ENCODE data around the gene FLACC1.

The FLACC1 gene

DNA sequence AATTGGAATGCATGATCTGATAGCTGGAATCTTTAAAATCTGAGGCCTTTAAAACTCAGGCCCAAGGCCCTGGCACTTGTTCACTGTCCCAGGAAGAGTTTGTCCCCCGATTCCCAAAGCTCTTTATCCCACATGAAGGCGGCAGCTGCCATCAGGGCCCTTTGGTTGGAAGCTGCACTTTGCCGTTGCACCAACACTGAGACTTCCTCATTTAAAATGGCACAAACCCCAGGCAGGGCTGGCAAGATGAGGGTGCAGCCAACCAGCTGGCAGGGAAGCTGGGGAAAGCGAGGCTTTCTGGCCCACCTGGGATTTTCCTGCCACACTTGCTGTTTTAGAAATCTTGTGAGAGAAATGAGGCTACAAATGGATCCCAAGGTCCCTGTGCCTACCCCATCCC, 6.3 kb downstream of the FLACC1 start:
- in situ Hi-C loops (cut with HindIII; ENCODE audit: low sequenced_read_pairs), result no loop called here

DNA sequence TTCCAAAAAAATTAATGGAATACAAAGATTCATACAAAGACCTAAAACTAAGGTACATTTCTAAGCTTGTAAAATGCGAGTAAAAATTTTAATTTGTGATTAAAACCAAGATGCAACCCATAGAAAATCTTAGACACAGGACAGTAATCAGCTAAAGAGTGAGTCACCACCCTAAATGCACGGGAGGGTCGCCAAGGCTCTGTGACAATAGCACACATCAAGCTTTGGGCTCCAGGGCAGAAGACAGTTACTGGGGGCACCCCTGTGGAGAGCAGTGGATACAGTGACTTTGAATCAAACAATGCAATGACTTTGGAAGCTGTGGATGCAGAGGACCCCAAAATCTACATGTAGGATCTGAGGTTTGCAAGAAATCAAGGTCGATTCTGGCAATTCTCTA, 7.5 kb downstream of the FLACC1 start:
- in situ Hi-C loops (cut with HindIII; ENCODE audit: low sequenced_read_pairs), result no loop called here
- TF ChIP-seq, protein P1, sequence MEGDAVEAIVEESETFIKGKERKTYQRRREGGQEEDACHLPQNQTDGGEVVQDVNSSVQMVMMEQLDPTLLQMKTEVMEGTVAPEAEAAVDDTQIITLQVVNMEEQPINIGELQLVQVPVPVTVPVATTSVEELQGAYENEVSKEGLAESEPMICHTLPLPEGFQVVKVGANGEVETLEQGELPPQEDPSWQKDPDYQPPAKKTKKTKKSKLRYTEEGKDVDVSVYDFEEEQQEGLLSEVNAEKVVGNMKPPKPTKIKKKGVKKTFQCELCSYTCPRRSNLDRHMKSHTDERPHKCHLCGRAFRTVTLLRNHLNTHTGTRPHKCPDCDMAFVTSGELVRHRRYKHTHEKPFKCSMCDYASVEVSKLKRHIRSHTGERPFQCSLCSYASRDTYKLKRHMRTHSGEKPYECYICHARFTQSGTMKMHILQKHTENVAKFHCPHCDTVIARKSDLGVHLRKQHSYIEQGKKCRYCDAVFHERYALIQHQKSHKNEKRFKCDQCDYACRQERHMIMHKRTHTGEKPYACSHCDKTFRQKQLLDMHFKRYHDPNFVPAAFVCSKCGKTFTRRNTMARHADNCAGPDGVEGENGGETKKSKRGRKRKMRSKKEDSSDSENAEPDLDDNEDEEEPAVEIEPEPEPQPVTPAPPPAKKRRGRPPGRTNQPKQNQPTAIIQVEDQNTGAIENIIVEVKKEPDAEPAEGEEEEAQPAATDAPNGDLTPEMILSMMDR (IDR thresholded peaks at IDR 0.05; ENCODE audit: low read depth, low read length, missing control alignments), result no peak
- no peak for DNase-seq (ENCODE audit: low read depth)
- no peak overlapping the region for H3K4me3 ChIP-seq (ENCODE audit: low read depth, low read length)

More for the DNA sequence above, 6.3 kb downstream of the FLACC1 start:
- no peak for DNase-seq (ENCODE audit: low read depth)
- H3K4me3 ChIP-seq (ENCODE audit: low read depth, low read length), result no peak overlapping the region
- TF ChIP-seq, protein P1 (IDR thresholded peaks at IDR 0.05; ENCODE audit: low read depth, low read length, missing control alignments), result no peak

DNA sequence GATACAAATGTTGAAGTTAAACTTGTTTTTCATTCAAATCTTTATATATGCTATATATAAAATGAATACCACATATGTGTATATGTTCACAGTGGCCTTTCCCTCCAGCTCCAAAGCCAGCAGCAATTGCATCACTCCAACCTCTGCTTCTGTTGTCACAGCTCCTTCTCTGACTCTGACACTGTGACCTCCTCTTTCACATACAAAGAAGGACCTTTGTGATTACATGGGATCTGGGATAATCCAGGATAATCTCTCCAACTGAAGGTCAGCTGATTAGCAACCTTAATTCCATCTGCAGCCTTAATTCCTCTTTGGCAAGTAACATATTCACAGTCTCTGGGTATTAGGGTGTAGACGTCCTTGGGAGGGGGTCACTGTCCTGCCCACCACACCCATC, 8.4 kb downstream of the FLACC1 start:
- no peak overlapping the region for H3K4me3 ChIP-seq (ENCODE audit: low read depth, low read length)
- DNase-seq (ENCODE audit: low read depth), result no peak
- in situ Hi-C loops (cut with HindIII; ENCODE audit: low sequenced_read_pairs), result no loop called here

DNA sequence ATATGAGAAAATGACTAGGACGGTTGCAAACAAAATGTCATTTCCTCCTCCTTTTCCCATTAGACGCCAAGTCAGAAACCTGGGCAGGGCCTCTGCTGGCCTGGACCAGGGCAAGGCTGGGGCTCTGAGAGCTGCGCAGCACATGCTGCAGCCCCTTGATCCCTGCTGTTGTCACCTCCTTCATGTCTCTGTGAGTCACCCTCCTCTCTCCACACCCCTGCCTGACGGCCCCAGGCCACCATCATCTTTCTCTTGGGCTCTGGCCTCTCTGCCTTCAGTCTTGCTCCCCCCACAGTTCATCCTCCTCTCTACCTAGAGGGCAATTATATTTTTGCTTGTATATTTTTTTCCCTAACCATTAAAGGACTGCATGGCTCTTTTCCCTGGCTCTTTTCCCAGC, 10.0 kb downstream of the FLACC1 start:
- DNase-seq (ENCODE audit: low read depth), result no peak
- in situ Hi-C loops (cut with HindIII; ENCODE audit: low sequenced_read_pairs), result no loop called here
- H3K4me3 ChIP-seq (ENCODE audit: low read depth, low read length), result no peak overlapping the region
- TF ChIP-seq, protein P1 (IDR thresholded peaks at IDR 0.05; ENCODE audit: low read depth, low read length, missing control alignments), result no peak

More for the DNA sequence above, 8.4 kb downstream of the FLACC1 start:
- TF ChIP-seq, protein P1 (IDR thresholded peaks at IDR 0.05; ENCODE audit: low read depth, low read length, missing control alignments), result no peak

DNA sequence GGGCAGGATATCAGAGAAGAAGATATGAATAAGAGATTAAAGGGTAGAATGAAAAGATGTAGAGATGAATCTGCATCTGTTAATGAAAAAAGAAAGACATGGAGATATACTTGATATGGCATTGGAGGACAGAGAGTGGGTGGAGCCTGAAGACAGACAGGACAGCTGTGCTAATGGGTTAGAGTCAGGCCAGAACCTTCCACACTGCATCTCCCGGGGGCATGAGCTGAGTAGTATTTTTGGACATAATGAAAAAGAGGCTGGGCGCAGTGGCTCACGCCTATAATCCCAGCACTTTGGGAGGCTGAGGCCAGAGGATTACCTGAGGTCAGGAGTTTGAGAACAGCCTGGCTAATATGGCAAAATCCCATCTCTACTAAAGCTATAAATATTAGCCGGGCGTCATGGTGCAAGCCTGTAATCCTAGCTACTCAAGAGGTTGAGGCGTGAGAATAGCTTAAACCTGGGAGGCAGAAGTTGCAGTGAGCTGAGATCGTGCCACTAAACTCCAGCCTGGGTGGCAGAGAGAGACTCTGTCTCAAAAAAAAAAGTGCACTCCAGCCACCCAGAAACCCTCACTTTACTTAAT, 11.4 kb downstream of the FLACC1 start:
- H3K4me3 ChIP-seq (ENCODE audit: low read depth, low read length), result no peak overlapping the region
- TF ChIP-seq, protein P1 (IDR thresholded peaks at IDR 0.05; ENCODE audit: low read depth, low read length, missing control alignments), result no peak
- DNase-seq (ENCODE audit: low read depth), result no peak
- in situ Hi-C loops (cut with HindIII; ENCODE audit: low sequenced_read_pairs), result no loop called here

DNA sequence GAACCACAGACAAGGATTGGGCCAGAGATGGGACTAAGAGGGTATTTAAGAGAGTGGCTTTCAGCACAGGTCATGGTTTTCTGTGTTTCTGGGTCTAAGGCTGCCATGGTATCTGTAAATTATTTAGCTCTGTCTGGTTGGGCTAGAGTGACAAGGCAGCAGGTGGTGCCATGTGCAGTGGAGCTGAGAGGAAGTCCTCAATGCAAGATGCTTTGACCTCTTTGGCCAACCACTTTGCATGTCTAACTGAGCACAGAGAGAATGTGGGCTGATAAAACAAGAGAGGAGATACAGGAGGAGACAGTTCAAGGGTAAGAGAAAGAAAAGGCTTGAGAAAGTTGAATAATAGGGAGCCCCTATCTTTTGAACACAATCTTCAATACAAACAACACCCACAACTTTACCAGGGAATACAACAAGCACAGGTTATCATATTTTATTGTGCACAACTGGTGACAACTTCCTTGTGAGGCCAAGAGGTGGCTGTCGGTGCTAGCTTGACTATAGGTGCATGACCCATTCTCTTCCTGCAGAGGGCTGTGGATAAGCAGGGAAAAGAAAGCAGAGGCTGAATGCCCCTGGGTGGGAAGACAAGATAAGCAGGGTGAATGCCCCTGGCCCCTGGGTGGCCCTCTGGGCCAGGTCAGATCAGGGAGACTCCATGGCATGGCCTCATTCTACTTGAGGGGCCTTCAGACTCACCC, 12.3 kb downstream of the FLACC1 start:
- in situ Hi-C loops (cut with HindIII; ENCODE audit: low sequenced_read_pairs), result no loop called here
- no peak for DNase-seq (ENCODE audit: low read depth)
- TF ChIP-seq, protein P1 (IDR thresholded peaks at IDR 0.05; ENCODE audit: low read depth, low read length, missing control alignments), result no peak
- no peak overlapping the region for H3K4me3 ChIP-seq (ENCODE audit: low read depth, low read length)
